HG02981 (cell line): ENCODE data around the gene SLC25A47.

Experiments
- ATAC-seq: cut with Tn5 transposase; IDR thresholded peaks from one replicate; pipeline ENCODE4 v1.9.1; 2021; ENCODE audit warnings: mild to moderate bottlenecking, moderate library complexity; ENCODE audit not compliant: unreplicated experiment

Gene SLC25A47

DNA sequence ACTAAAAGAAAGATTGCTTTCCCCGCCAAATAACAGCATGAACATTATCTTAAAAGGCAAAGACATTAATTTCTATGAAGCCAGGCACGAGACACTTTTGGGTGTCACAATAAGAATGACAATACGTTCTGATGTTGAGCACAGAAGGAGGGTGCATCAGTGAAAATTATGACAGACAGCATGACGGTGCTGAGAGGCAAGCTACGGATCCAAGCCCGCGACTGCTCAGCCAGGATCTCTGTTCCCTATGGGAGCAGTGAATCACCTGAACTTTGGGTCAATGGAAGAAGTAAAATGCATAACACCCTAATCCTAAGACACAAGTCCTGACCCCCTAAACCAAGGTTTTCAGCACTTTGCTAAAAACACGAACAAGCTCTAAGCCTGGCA, 51.7 kb downstream of the SLC25A47 start:
- ATAC-seq: no peak

DNA sequence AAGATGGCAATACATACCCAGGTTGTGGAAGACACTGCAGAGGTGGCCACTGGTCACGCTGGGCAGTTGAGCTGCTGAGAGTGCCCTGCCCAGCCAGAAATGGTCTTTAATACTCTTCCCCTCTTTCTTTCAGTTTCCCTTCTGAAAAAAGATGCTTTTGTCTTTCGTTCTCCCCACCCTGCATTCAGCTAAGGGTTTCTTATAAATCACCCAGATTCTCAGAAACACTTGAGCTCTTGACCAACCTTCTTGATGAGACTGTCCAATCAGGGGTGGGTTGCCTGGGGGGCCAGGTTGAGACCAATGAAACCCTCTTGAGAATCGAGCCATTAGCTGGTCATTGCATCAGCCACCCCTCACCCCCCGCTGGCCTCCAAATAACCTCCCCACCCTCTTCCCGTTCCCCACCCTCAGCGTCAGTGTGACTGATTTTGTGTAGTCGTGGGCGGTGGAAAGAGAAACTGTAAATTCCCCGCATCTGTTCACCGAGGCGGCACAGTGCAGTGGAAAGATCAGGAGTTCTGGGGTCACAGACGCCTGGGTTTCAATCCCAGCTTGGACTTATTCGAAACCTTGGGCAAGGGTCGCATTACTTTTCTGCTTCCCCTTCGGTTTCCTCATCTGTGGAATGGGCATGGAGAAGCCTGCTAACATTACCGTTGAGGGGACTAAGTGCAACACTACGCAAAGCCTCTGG, 52.3 kb downstream of the SLC25A47 start:
- peak; percentile 35 for ATAC-seq

DNA sequence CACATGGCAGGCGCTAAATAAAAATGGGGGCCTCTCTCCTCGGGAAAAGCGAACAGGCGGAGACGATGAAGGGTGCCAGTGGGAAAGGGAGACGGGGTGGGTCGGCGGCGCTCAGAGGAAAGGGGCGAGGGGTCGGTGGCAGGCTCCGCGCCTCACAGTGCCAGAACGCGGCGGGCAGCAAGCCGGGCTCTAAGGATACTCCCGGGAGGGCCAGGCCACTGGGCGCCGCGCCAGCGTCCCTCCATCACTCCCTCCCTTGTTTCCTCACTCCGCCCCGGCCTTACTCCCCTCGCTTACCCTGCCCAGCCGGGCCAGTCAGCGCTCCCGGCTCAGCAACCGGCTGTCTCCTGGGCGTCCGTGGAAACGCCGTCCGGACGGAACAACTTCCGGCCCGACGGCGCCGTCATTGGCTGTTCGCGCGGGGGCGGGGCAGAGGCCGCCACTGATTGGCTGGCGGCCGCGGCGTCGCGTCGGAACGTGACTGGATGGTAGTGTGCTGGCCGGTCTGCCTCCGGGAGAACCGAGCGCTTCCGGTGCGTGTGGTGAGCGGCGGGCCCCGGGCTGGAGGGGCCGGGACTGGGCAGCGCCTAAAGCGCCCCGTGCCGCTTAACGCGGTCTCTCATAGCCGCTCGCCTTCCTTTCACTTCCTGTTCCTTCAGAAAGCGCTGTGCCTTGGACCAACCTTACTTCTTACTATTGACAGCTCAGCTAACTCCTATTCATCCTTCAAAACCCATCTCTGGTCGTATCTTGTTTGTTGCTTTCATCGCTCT, 53.0 kb downstream of the SLC25A47 start, which contains the start of gene WDR25:
Gene WDR25, plus strand, starts transcription at position 523 of the 773 bp plus-strand sequence.
- peak; percentile 82 for ATAC-seq

DNA sequence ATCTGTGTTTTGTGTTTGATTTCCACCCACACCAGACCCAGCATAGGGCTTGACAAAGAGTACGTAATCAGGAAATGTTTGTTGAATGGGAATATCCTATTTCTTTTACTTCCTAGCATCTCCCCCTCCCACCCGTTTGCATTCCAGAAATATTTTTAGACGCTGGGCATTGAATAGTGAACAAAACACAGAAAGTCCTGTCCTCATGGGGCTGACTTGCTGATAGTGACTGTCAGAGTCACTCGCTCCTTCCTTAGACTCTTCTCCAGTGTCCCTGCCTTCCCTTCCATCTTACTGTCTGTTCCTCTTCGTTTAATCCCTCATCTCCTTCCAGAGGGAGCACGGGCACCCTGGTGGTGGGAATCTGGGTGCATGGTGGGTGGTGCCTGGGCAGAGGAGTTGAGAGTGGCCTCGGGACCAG, 53.6 kb downstream of the SLC25A47 start:
- ATAC-seq: no peak
